NCI-H187 (cell line): Measurements from ENCODE around the gene BNC1.
"Not testable (repeated sequence)": the region's sequence is repeated elsewhere in the genome, so short reads cannot be mapped to it uniquely, and the experiment has no call there.

Experiments used
- DNase-seq, 2 experiments: peaks; one replicate each; lab custom pipeline; 2025; lab: John Stamatoyannopoulos, UW

Gene BNC1

GRCh38 chr15:83248151-83249029 is 36.1 kb downstream of the BNC1 start:
- DNase-seq: peak; percentile 6 to 37

GRCh38 chr15:83243634-83244033 is 40.8 kb downstream of the BNC1 start:
- no peak for DNase-seq

- no peak for DNase-seq
These were observed 54.2 kb downstream of the BNC1 start for GRCh38 chr15:83230242-83230641.

- no peak for DNase-seq
These were observed 59.0 kb downstream of the BNC1 start for GRCh38 chr15:83225449-83225848.

GRCh38 chr15:83221781-83222180 is 62.7 kb downstream of the BNC1 start:
- DNase-seq: not testable (repeated sequence)

- no peak for DNase-seq
These were observed 65.4 kb downstream of the BNC1 start for GRCh38 chr15:83219026-83219425.

- DNase-seq: no peak
These were observed 69.2 kb downstream of the BNC1 start for GRCh38 chr15:83215306-83215705.

- no peak for DNase-seq
These were observed 73.8 kb downstream of the BNC1 start for GRCh38 chr15:83210619-83211018.

GRCh38 chr15:83209333-83209732 is 75.1 kb downstream of the BNC1 start:
- DNase-seq: no peak

- no peak for DNase-seq
These were observed 76.2 kb downstream of the BNC1 start for GRCh38 chr15:83208367-83208661.

- peak in 1 of 2 experiments; percentile 40 for DNase-seq
These were observed 76.7 kb downstream of the BNC1 start, which contains the start of gene HDGFL3 for GRCh38 chr15:83207660-83208366. HDGFL3 (minus strand) TSS chr15:83207823; CDS start chr15:83207414, 409 bp downstream.

GRCh38 chr15:83207009-83207659 is 77.3 kb downstream of the BNC1 start:
- no peak for DNase-seq

- DNase-seq: no peak
These were observed 77.9 kb downstream of the BNC1 start for GRCh38 chr15:83206526-83207008.
